H9 (cell line): ENCODE measurements around the gene CEP85L. TPM values are rescaled to one million over a fixed set of nuclear protein-coding genes. Genes with fewer than 3 reads are reported as not detected.

Source experiments
- DNase-seq: peaks from one replicate; pipeline ENCODE4 v3.0.0-alpha.2; 2017
- H2AFZ ChIP-seq: one replicate; pipeline ENCODE4 v1.6.1; 2013; ENCODE audit warnings: mild to moderate bottlenecking, low read length, control low read depth, moderate library complexity
- H2AK5ac ChIP-seq: 2 replicates; pipeline ENCODE4 v1.6.1; 2013; ENCODE audit warnings: low read length, control low read depth, mixed read lengths; ENCODE audit not compliant: insufficient read length
- H2BK120ac ChIP-seq: one replicate; pipeline ENCODE4 v1.6.1; 2013; ENCODE audit warnings: low read depth, mild to moderate bottlenecking, low read length, control low read depth, inconsistent platforms; ENCODE audit not compliant: poor library complexity, severe bottlenecking
- H2BK12ac ChIP-seq: 2 replicates; pipeline ENCODE4 v1.6.1; 2013; ENCODE audit warnings: low read length, control low read depth, mixed read lengths, low read depth; ENCODE audit not compliant: insufficient read length
- H2BK15ac ChIP-seq: 2 replicates; pipeline ENCODE4 v1.6.1; 2013; ENCODE audit warnings: low read depth, low read length, control low read depth
- H2BK20ac ChIP-seq: one replicate; pipeline ENCODE4 v1.6.1; 2013; ENCODE audit warnings: low read depth, mild to moderate bottlenecking, low read length, control low read depth, inconsistent platforms; ENCODE audit not compliant: poor library complexity, severe bottlenecking
- H2BK5ac ChIP-seq: 2 replicates; pipeline ENCODE4 v1.6.1; 2013; ENCODE audit warnings: low read length, control low read depth, mixed read lengths; ENCODE audit not compliant: insufficient read length
- H3K14ac ChIP-seq: 2 replicates; pipeline ENCODE4 v1.6.1; 2013; ENCODE audit warnings: low read length, control low read depth; ENCODE audit not compliant: insufficient read depth
- H3K18ac ChIP-seq: 2 replicates; pipeline ENCODE4 v1.6.1; 2013; ENCODE audit warnings: low read depth, mild to moderate bottlenecking, mixed read lengths, low read length, control low read depth; ENCODE audit not compliant: insufficient read length
- H3K23ac ChIP-seq: 2 replicates; pipeline ENCODE4 v1.6.1; 2013; ENCODE audit warnings: low read length, control low read depth, mixed read lengths, low read depth; ENCODE audit not compliant: insufficient read length
- H3K23me2 ChIP-seq: 2 replicates; pipeline ENCODE4 v1.6.1; 2013; ENCODE audit warnings: low read depth, mild to moderate bottlenecking, mixed read lengths, low read length, control low read depth; ENCODE audit not compliant: insufficient read length, poor library complexity, severe bottlenecking
- H3K27ac ChIP-seq: 2 replicates; pipeline ENCODE4 v1.5.1; 2013; ENCODE audit warnings: low read length, control low read depth, mixed read lengths, low read depth; ENCODE audit not compliant: insufficient read length
- H3K27me3 ChIP-seq: 2 replicates; pipeline ENCODE4 v1.6.1; 2013; ENCODE audit warnings: low read length, control low read depth, inconsistent platforms; ENCODE audit not compliant: insufficient read depth
- H3K4ac ChIP-seq: 2 replicates; pipeline ENCODE4 v1.6.1; 2013; ENCODE audit warnings: low read depth, mild to moderate bottlenecking, control low read depth, inconsistent platforms, low read length, moderate library complexity
- H3K4me1 ChIP-seq: 2 replicates; pipeline ENCODE4 v1.6.1; 2013; ENCODE audit warnings: low read length, control low read depth, inconsistent platforms; ENCODE audit not compliant: insufficient read depth
- H3K4me2 ChIP-seq: 2 replicates; pipeline ENCODE4 v1.6.1; 2013; ENCODE audit warnings: low read length, control low read depth, mixed read lengths; ENCODE audit not compliant: insufficient read length, insufficient read depth
- H3K56ac ChIP-seq: 2 replicates; pipeline ENCODE4 v1.6.1; 2013; ENCODE audit warnings: low read depth, mild to moderate bottlenecking, mixed read lengths, low read length, control low read depth; ENCODE audit not compliant: insufficient read length
- H3K79me1 ChIP-seq: 2 replicates; pipeline ENCODE4 v1.6.1; 2013; ENCODE audit warnings: low read depth, mild to moderate bottlenecking, moderate library complexity, low read length, control low read depth, inconsistent platforms; ENCODE audit not compliant: insufficient read depth, poor library complexity, severe bottlenecking
- H3K79me2 ChIP-seq: 2 replicates; pipeline ENCODE4 v1.6.1; 2013; ENCODE audit warnings: low read length, control low read depth, inconsistent platforms; ENCODE audit not compliant: insufficient read depth
- H3K9ac ChIP-seq: 2 replicates; pipeline ENCODE4 v1.6.1; 2013; ENCODE audit warnings: low read length, control low read depth, mixed read lengths; ENCODE audit not compliant: insufficient read length; ENCODE audit errors: extremely low read depth
- H3K9me3 ChIP-seq: one replicate; pipeline ENCODE4 v1.6.1; 2013; ENCODE audit warnings: low read depth, low read length, inconsistent platforms; ENCODE audit not compliant: control insufficient read depth
- H3T11ph ChIP-seq: one replicate; pipeline ENCODE4 v1.6.1; 2013; ENCODE audit warnings: mild to moderate bottlenecking, low read length, control low read depth, inconsistent platforms
- H4K20me1 ChIP-seq: one replicate; pipeline ENCODE4 v1.6.1; 2013; ENCODE audit not compliant: control insufficient read depth, insufficient read length, insufficient read depth
- H4K5ac ChIP-seq: 2 replicates; pipeline ENCODE4 v1.6.1; 2013; ENCODE audit warnings: low read depth, mild to moderate bottlenecking, mixed read lengths, low read length, control low read depth; ENCODE audit not compliant: insufficient read length
- H4K8ac ChIP-seq: replicated peaks from 2 replicates; pipeline ENCODE4 v1.6.1; 2013; ENCODE audit warnings: low read length, control low read depth, mixed read lengths, low read depth; ENCODE audit not compliant: insufficient read length
- H4K91ac ChIP-seq: 2 replicates; pipeline ENCODE4 v1.6.1; 2013; ENCODE audit warnings: low read depth, mild to moderate bottlenecking, moderate library complexity, mixed read lengths, low read length, control low read depth; ENCODE audit not compliant: insufficient read length
- H3K27ac Mint-ChIP-seq, 3 experiments: 2 replicates in 2 of 3; 3 replicates in 1 of 3; pipeline ENCODE4 v1.8.0; 2020 to 2021; ENCODE audit warnings: mixed read lengths in 3 of 3, mild to moderate bottlenecking in 1 of 3, moderate library complexity in 1 of 3
- H3K27me3 Mint-ChIP-seq: 2 replicates; pipeline ENCODE4 v1.8.0; 2021; ENCODE audit warnings: low read depth, mild to moderate bottlenecking, moderate library complexity, mixed read lengths
- H3K36me3 Mint-ChIP-seq, 3 experiments: 2 replicates in 2 of 3; 3 replicates in 1 of 3; pipeline ENCODE4 v1.8.0; 2020 to 2021; ENCODE audit warnings: low read depth in 3 of 3, mixed read lengths in 3 of 3; ENCODE audit not compliant: insufficient read depth in 1 of 3
- H3K4me1 Mint-ChIP-seq, 2 experiments: 2 replicates each; pipeline ENCODE4 v1.8.0; 2020; ENCODE audit warnings: mixed read lengths in 2 of 2
- H3K4me3 Mint-ChIP-seq, 2 experiments: 2 replicates in 1 of 2; 3 replicates in 1 of 2; pipeline ENCODE4 v1.8.0; 2020 to 2021; ENCODE audit warnings: mild to moderate bottlenecking in 2 of 2, mixed read lengths in 2 of 2, moderate library complexity in 1 of 2
- H3K9me3 Mint-ChIP-seq, 2 experiments: 2 replicates in 1 of 2; 3 replicates in 1 of 2; pipeline ENCODE4 v1.8.0; 2020; ENCODE audit warnings: mild to moderate bottlenecking in 2 of 2, mixed read lengths in 2 of 2, moderate library complexity in 1 of 2
- CTCF ChIP-seq: fragments of 200-600 bp; sonication (generic); conservative IDR thresholded peaks from 3 replicates; pipeline ENCODE4 v1.8.0; 2021; ENCODE audit warnings: antibody characterized with exemption, mild to moderate bottlenecking
- WGBS: extraction: QIAGEN DNeasy Blood & Tissue Kit; methylation state at CpG from one replicate; pipeline ENCODE4 v1.1.7; 2013; ENCODE audit warnings: missing lambda C conversion rate, low lambda C conversion rate, mixed read lengths; ENCODE audit not compliant: insufficient read length; ENCODE audit errors: extremely low coverage; 5-methylcytosine and 5-hydroxymethylcytosine counted together
- total RNA-seq: library from RNA; stranded (reverse); gene quantifications from 2 replicates; pipeline ENCODE4 v1.2.1, GENCODE V29; 2021

The CEP85L gene
- total RNA-seq, 1 experiment from 2014 or later: 3.8 TPM

GRCh38 chr6:118678866-118679265 lies 27.5 kb upstream of the CEP85L start:
- H3T11ph ChIP-seq: no peak overlapping the region
- H3K56ac ChIP-seq: no peak overlapping the region
- H2BK20ac ChIP-seq: no peak overlapping the region
- H4K91ac ChIP-seq: no peak overlapping the region
- no peak overlapping the region for H2BK5ac ChIP-seq
- DNase-seq: no peak
- no peak overlapping the region for H4K5ac ChIP-seq
- no peak overlapping the region for H3K9ac ChIP-seq
- H3K4me2 ChIP-seq: no peak overlapping the region
- H4K20me1 ChIP-seq: no peaks in the 10 kb centered on the region
- H3K36me3 Mint-ChIP-seq: no peaks in the 10 kb centered on the region
- no peak for TF ChIP-seq CTCF
- H3K27ac Mint-ChIP-seq: no peak overlapping the region
- no peak overlapping the region for H2BK120ac ChIP-seq
- H3K27ac ChIP-seq: no peak overlapping the region
- no peaks in the 10 kb centered on the region for H3K9me3 Mint-ChIP-seq
- H3K23me2 ChIP-seq: no peaks in the 10 kb centered on the region
- H3K14ac ChIP-seq: no peak overlapping the region
- H3K4me1 ChIP-seq: no peaks in the 10 kb centered on the region; the same call in 1 of the 2 replicates
- no peak overlapping the region for H2BK12ac ChIP-seq
- no peak overlapping the region for H3K4me3 Mint-ChIP-seq
- H3K18ac ChIP-seq: no peak overlapping the region
- no peak overlapping the region for H3K4ac ChIP-seq
- H3K79me2 ChIP-seq: no peaks in the 10 kb centered on the region
- H2AK5ac ChIP-seq: no peak overlapping the region
- no peak overlapping the region for H4K8ac ChIP-seq
- H3K27me3 Mint-ChIP-seq: no peaks in the 10 kb centered on the region; the same call in 1 of the 2 replicates
- H3K9me3 ChIP-seq: no peaks in the 10 kb centered on the region
- H3K79me1 ChIP-seq: no peaks in the 10 kb centered on the region
- no CpG with 5 or more reads among the region's 1 CpG for WGBS
- H2AFZ ChIP-seq: no peak overlapping the region
- no peak overlapping the region for H2BK15ac ChIP-seq
- H3K4me1 Mint-ChIP-seq: peaks cover 0 to 2% of the 10 kb centered on the region in 2 experiments; a peak in 1 of 4 replicates
- H3K23ac ChIP-seq: no peak overlapping the region
- H3K27me3 ChIP-seq: no peaks in the 10 kb centered on the region
